ENCODE results near the gene TXNRD1. TPM values are rescaled to one million over a fixed set of nuclear protein-coding genes. Genes with fewer than 3 reads are reported as not detected.

TXNRD1 gene
- total RNA-seq, 4 donors from 2014 or later = 111 to 140 (median 128) TPM

DNA sequence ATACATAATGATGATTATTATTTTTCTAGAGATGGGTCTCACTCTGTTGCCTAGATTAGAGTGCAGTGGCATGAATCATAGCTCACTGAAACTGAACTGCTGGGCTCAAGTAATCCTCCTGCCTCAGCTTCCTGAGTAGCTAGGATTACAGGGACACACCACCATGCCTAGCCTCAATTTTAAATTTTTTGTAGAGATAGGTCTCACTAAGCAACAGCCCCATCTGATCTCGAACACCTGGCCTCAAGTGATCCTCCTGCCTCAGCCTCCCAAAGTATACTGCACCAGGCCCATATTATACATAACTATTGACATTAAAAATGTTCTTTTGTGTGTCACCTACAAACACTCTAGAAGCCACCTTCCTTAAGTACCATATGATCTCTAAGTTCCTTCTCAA is 3.4 kb downstream of the TXNRD1 start:
- Histone ChIP-seq H3K36me3 (no peaks in the 10 kb centered on the region), H3K9me3 (no peaks in the 10 kb centered on the region), H3K4me1 (peaks cover 0 to 23% (median 8%) of the 10 kb centered on the region in 4 donors), H3K4me3 (no peak overlapping the region), H3K27ac (peak overlapping the region; percentile 46 to 86 (median 70)), H3K27me3 (no peaks in the 10 kb centered on the region)
- no peak for TF ChIP-seq CTCF (IDR thresholded peaks at IDR 0.05)
- no peak for TF ChIP-seq POLR2A (IDR thresholded peaks at IDR 0.05)
- TF ChIP-seq EP300 (IDR thresholded peaks at IDR 0.05) = no peak
- WGBS, 2 donors = 96 to 97% methylated on average over 1 of the region's 1 CpG
- no peak for DNase-seq (ENCODE audit: low spot score in 2 of 2)

DNA sequence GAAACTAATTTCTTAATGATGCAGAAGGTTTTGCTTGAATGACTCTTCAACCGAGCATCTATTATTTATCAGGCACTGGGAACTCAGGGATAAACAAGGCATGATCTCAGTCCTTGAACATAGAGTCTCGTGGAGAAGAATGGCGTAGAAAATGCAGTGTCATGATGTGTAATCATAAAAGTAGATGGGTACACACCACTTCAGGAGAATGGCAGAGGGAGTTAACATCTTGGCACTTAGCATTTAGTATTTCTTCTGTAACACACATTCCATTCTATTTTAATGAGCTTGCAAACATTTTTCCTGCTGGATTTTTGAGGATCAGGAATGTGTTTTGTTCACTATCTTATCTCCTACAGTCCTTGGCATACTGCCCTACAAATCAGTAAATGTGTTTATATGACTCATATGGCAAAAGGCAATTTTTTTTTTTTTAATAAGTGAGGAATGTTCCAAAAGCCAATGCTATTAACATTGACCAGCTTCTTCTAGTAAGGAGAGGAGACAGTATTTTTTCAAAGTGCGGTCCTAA is 3.8 kb downstream of the TXNRD1 start:
- WGBS, 2 donors = 18 to 22% methylated on average over 4 of the region's 4 CpGs
- Histone ChIP-seq H3K9me3 (no peaks in the 10 kb centered on the region), H3K27me3 (no peaks in the 10 kb centered on the region), H3K27ac (peak overlapping the region; percentile 62 to 86 (median 76)), H3K4me1 (peaks cover 0 to 23% (median 8%) of the 10 kb centered on the region in 4 donors), H3K4me3 (no peak overlapping the region), H3K36me3 (no peaks in the 10 kb centered on the region)
- DNase-seq (ENCODE audit: low spot score in 2 of 2) = peak in 1 of 2 donors; percentile 30
- no peak for TF ChIP-seq CTCF (IDR thresholded peaks at IDR 0.05)
- TF ChIP-seq POLR2A (IDR thresholded peaks at IDR 0.05) = no peak
- TF ChIP-seq EP300 (IDR thresholded peaks at IDR 0.05) = peak in 1 of 2 donors; percentile 80

DNA sequence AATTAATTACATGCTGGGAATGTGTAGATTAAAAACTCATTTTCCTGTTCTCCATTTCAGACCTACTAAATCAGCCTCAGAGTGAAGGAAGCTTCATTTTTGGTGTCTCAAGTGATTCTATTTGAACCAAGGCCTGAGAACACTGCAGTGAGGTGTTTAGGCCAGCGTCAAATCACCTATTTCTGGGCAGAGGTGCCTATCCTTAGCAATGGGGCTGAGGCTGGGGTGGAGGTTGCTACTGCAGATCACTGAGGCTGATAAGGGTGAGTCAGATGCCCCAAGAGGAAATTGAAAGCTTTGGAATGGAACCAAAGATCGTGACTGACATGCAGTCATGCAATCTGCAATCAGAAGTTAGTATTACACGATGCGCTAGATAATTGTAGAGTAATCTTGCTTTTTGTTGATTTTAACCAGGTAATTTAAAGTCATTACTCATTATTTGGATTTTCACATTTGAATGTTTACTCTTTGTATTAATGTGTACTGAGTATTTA is 4.4 kb downstream of the TXNRD1 start:
- WGBS, 2 donors = 59% methylated on average over 4 of the region's 4 CpGs
- no peak for DNase-seq (ENCODE audit: low spot score in 2 of 2)
- no peak overlapping the region for H3K4me3 ChIP-seq
- no peaks in the 10 kb centered on the region for H3K27me3 ChIP-seq
- H3K27ac ChIP-seq = peak overlapping the region in 3 of 4 donors; percentile 74 to 86 (median 77)
- H3K9me3 ChIP-seq = no peaks in the 10 kb centered on the region
- no peaks in the 10 kb centered on the region for H3K36me3 ChIP-seq
- TF ChIP-seq POLR2A (IDR thresholded peaks at IDR 0.05) (no peak), EP300 (IDR thresholded peaks at IDR 0.05) (no peak), CTCF (IDR thresholded peaks at IDR 0.05) (no peak)
- peaks cover 0 to 23% (median 8%) of the 10 kb centered on the region in 4 donors for H3K4me1 ChIP-seq

DNA sequence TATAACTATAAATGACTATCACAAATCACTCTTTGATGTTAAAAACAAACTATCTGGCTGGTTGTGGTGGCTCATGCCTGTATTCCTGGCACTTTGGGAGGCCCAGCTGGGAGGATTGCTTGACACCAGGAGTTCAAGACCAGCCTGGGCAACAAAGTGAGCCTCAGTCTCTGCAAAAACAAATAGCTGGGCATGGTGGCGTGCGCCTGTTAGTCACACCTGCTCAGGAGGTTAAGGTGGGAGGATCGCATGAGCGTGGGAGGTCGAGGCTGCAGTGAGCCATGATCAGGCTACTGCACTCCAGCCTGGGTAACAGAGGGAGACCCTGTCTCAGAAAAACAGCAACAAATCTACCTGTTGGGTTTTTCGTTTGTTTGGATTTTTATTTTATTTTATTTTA is 5.4 kb downstream of the TXNRD1 start:
- no peaks in the 10 kb centered on the region for H3K36me3 ChIP-seq
- H3K9me3 ChIP-seq = no peaks in the 10 kb centered on the region
- H3K27me3 ChIP-seq = no peaks in the 10 kb centered on the region
- TF ChIP-seq EP300 (IDR thresholded peaks at IDR 0.05) = no peak
- TF ChIP-seq CTCF (IDR thresholded peaks at IDR 0.05) = no peak
- peak overlapping the region in 3 of 4 donors; percentile 74 to 86 (median 77) for H3K27ac ChIP-seq
- no peak for DNase-seq (ENCODE audit: low spot score in 2 of 2)
- no peak overlapping the region for H3K4me3 ChIP-seq
- 96 to 97% methylated on average over 6 of the region's 6 CpGs for WGBS, 2 donors
- peaks cover 0 to 17% (median 5%) of the 10 kb centered on the region in 4 donors for H3K4me1 ChIP-seq

GRCh38 chr12:104222976-104223375 is 7.4 kb downstream of the TXNRD1 start:
- Histone ChIP-seq H3K36me3 (no peaks in the 10 kb centered on the region), H3K27me3 (no peaks in the 10 kb centered on the region), H3K4me3 (no peak overlapping the region), H3K27ac (no peak overlapping the region), H3K4me1 (peaks cover 0 to 17% (median 5%) of the 10 kb centered on the region in 4 donors), H3K9me3 (no peaks in the 10 kb centered on the region)
- no peak for DNase-seq (ENCODE audit: low spot score in 2 of 2)
- 79 to 80% methylated on average over 1 of the region's 1 CpG for WGBS, 2 donors
- no peak for TF ChIP-seq POLR2A (IDR thresholded peaks at IDR 0.05)
- TF ChIP-seq EP300 (IDR thresholded peaks at IDR 0.05) = no peak
- no peak for TF ChIP-seq CTCF (IDR thresholded peaks at IDR 0.05)
